ENCODE measurements around the gene ZNF222.
A peak's percentile ranks its signal among the peaks of the same experiment; 100 is the strongest.

The ZNF222 gene

DNA sequence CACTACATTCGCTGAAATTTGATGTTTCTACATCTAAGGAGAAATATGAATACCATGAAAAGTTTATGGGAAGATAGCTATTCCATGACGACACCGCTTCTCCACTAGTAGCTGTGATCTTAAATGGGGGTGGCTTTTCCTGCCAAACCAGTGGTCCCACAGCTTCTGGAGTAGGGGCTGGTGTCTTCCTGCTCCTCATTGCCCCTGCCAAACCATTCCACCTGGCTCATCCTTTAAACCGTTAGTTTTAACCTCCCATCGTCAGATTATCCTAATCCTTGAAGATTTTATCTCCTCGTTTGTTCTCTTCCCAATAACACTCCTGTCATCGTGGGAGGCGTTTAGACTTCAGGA is 23.0 kb upstream of the ZNF222 start:
- H3K79me2 ChIP-seq (ENCODE audit: insufficient read depth, low read length), result peaks cover 9% of the 10 kb centered on the region
- no peaks in the 10 kb centered on the region for H3K36me3 ChIP-seq (ENCODE audit: insufficient read depth, low read length)
- peak overlapping the region; percentile 73 for H3K4me2 ChIP-seq (ENCODE audit: low read depth, low read length, poor library complexity, severe bottlenecking)
- H3K9me3 ChIP-seq (ENCODE audit: insufficient read depth, low read depth, low read length), result no peaks in the 10 kb centered on the region
- peak overlapping the region; percentile 85 for H3K4me3 ChIP-seq (ENCODE audit: low read length, poor library complexity, severe bottlenecking)
- TF ChIP-seq, protein P1, sequence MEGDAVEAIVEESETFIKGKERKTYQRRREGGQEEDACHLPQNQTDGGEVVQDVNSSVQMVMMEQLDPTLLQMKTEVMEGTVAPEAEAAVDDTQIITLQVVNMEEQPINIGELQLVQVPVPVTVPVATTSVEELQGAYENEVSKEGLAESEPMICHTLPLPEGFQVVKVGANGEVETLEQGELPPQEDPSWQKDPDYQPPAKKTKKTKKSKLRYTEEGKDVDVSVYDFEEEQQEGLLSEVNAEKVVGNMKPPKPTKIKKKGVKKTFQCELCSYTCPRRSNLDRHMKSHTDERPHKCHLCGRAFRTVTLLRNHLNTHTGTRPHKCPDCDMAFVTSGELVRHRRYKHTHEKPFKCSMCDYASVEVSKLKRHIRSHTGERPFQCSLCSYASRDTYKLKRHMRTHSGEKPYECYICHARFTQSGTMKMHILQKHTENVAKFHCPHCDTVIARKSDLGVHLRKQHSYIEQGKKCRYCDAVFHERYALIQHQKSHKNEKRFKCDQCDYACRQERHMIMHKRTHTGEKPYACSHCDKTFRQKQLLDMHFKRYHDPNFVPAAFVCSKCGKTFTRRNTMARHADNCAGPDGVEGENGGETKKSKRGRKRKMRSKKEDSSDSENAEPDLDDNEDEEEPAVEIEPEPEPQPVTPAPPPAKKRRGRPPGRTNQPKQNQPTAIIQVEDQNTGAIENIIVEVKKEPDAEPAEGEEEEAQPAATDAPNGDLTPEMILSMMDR (conservative IDR thresholded peaks at IDR 0.05; ENCODE audit: low read length), result no peak
- no peak for TF ChIP-seq EZH2phosphoT487 (IDR thresholded peaks at IDR 0.05; ENCODE audit: borderline replicate concordance)
- peaks cover 10% of the 10 kb centered on the region for H3K4me1 ChIP-seq (ENCODE audit: insufficient read depth, low read length, poor library complexity, severe bottlenecking)
- H4K20me1 ChIP-seq (ENCODE audit: insufficient read depth, low read length, poor library complexity, severe bottlenecking), result no peaks in the 10 kb centered on the region
- no peaks in the 10 kb centered on the region for H3F3A ChIP-seq (ENCODE audit: low read depth)
- H2AFZ ChIP-seq (ENCODE audit: low read length), result peak overlapping the region; percentile 96
- peak overlapping the region; percentile 82 for H3K9ac ChIP-seq (ENCODE audit: low read depth, low read length, poor library complexity, severe bottlenecking)
- no peaks in the 10 kb centered on the region for H3K9me2 ChIP-seq (replicated peaks; ENCODE audit: low read depth, low read length)
- no peaks in the 10 kb centered on the region for H3K27me3 ChIP-seq (ENCODE audit: insufficient read depth, low read length, poor library complexity, severe bottlenecking)

DNA sequence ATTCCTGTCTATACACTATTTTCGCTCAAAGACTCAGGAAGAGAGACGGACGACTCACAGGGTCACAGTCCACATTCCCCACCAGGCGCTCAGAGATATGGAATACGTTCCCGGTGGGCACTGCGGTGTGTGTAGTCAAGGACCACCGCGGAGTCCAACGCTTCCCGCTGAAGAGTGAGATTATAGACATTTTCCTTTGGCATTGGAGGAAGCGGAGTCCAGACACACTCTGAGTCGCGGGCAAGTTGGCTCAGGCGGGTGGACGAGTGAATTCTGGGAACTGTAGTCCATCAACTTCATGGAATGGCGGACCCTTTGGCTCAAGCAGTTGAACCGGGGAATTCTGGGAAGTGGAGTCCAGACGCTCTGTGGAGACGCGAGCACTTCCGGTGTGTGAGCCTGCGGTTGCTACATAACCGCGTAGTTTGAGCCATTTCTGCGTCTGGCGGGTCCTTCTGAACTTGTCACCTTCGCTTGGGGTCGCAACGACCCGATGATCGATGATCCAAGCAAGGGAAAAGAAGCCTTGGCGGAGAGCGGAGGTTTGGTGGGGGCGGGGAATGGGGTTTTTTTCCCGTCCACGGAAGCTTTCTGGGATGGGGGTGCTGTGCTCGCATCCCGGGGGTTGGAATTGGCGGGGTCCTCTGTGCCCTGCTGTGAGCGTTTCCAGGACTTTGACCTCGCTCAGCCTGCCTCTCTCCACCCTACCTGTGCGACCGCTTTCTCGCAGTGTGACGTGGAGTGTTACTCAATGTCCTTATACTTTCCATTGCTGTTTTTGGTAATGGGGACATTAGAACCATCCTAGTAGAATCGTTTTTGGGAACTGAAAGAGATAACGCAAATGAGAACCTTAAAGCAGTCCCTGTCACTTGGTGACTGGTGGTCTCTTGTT is 22.4 kb upstream of the ZNF222 start, which contains the start of gene ZNF230:
ZNF230 (plus strand) TSS at position 392 of the 895 bp plus-strand sequence. CDS start 4,122 bp downstream, outside the sequence.
- no peaks in the 10 kb centered on the region for H3F3A ChIP-seq (ENCODE audit: low read depth)
- TF ChIP-seq, protein P1 (conservative IDR thresholded peaks at IDR 0.05; ENCODE audit: low read length), result no peak
- no peak for TF ChIP-seq EZH2phosphoT487 (IDR thresholded peaks at IDR 0.05; ENCODE audit: borderline replicate concordance)
- H3K4me1 ChIP-seq (ENCODE audit: insufficient read depth, low read length, poor library complexity, severe bottlenecking), result peaks cover 10% of the 10 kb centered on the region
- H3K9ac ChIP-seq (ENCODE audit: low read depth, low read length, poor library complexity, severe bottlenecking), result peak within 1 kb of the TSS; percentile 82
- H3K36me3 ChIP-seq (ENCODE audit: insufficient read depth, low read length), result peaks cover 5% of the 10 kb centered on the region; the same call in 1 of the 2 replicates
- no peaks in the 10 kb centered on the region for H3K9me2 ChIP-seq (replicated peaks; ENCODE audit: low read depth, low read length)
- H3K27me3 ChIP-seq (ENCODE audit: insufficient read depth, low read length, poor library complexity, severe bottlenecking), result no peaks in the 10 kb centered on the region
- H3K4me2 ChIP-seq (ENCODE audit: low read depth, low read length, poor library complexity, severe bottlenecking), result peak within 1 kb of the TSS; percentile 73
- no peaks in the 10 kb centered on the region for H3K9me3 ChIP-seq (ENCODE audit: insufficient read depth, low read depth, low read length)
- peaks cover 9% of the 10 kb centered on the region for H3K79me2 ChIP-seq (ENCODE audit: insufficient read depth, low read length)
- H2AFZ ChIP-seq (ENCODE audit: low read length), result peak within 1 kb of the TSS; percentile 96
- peak within 1 kb of the TSS; percentile 85 for H3K4me3 ChIP-seq (ENCODE audit: low read length, poor library complexity, severe bottlenecking)
- H4K20me1 ChIP-seq (ENCODE audit: insufficient read depth, low read length, poor library complexity, severe bottlenecking), result no peaks in the 10 kb centered on the region

DNA sequence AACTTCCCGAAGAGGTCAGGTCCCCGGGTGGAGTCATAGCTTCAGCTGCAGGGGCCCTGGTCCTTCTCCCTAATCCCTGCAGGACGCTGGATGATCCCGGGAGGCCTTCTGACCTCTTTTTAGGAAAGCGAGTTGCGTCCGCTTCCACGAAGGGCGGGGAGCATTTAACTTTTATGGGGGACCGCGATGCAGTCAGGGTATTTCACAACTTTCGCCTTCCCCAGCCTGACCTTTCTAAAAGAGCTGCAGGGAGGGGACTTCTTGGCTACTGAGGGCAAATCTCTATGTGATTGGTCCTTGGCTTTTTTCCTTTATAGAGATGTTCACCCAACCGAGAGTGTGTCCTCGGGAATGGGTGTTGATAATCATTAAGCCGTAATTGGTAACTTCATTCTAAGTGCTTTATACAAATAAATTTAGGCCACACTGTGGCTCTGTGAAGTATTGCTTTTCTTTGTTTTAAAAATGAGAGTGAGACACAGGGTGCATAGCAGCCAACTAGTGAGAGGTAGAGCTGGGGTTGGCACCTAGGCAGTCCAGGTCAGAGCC is 21.6 kb upstream of the ZNF222 start:
- no peaks in the 10 kb centered on the region for H3F3A ChIP-seq (ENCODE audit: low read depth)
- H3K36me3 ChIP-seq (ENCODE audit: insufficient read depth, low read length), result peaks cover 11% of the 10 kb centered on the region; the same call in 1 of the 2 replicates
- H4K20me1 ChIP-seq (ENCODE audit: insufficient read depth, low read length, poor library complexity, severe bottlenecking), result no peaks in the 10 kb centered on the region
- H3K79me2 ChIP-seq (ENCODE audit: insufficient read depth, low read length), result peaks cover 9% of the 10 kb centered on the region
- no peaks in the 10 kb centered on the region for H3K27me3 ChIP-seq (ENCODE audit: insufficient read depth, low read length, poor library complexity, severe bottlenecking)
- TF ChIP-seq, protein P1 (conservative IDR thresholded peaks at IDR 0.05; ENCODE audit: low read length), result peak; percentile 42; the same call in 1 of the 2 replicates
- no peak for TF ChIP-seq EZH2phosphoT487 (IDR thresholded peaks at IDR 0.05; ENCODE audit: borderline replicate concordance)
- H2AFZ ChIP-seq (ENCODE audit: low read length), result peak overlapping the region; percentile 96
- peak overlapping the region; percentile 82 for H3K9ac ChIP-seq (ENCODE audit: low read depth, low read length, poor library complexity, severe bottlenecking)
- H3K4me1 ChIP-seq (ENCODE audit: insufficient read depth, low read length, poor library complexity, severe bottlenecking), result peaks cover 10% of the 10 kb centered on the region
- H3K9me3 ChIP-seq (ENCODE audit: insufficient read depth, low read depth, low read length), result no peaks in the 10 kb centered on the region
- no peaks in the 10 kb centered on the region for H3K9me2 ChIP-seq (replicated peaks; ENCODE audit: low read depth, low read length)
- H3K4me2 ChIP-seq (ENCODE audit: low read depth, low read length, poor library complexity, severe bottlenecking), result peak overlapping the region; percentile 73
- H3K4me3 ChIP-seq (ENCODE audit: low read length, poor library complexity, severe bottlenecking), result peak overlapping the region; percentile 85

Measured in Loucy (cell line).